ENCODE results near the gene AKR1C4. TPM values are rescaled to one million over a fixed set of nuclear protein-coding genes. Genes with fewer than 3 reads are reported as not detected.

Gene AKR1C4
- total RNA-seq, 2 donors from 2014 or later: not detected

DNA sequence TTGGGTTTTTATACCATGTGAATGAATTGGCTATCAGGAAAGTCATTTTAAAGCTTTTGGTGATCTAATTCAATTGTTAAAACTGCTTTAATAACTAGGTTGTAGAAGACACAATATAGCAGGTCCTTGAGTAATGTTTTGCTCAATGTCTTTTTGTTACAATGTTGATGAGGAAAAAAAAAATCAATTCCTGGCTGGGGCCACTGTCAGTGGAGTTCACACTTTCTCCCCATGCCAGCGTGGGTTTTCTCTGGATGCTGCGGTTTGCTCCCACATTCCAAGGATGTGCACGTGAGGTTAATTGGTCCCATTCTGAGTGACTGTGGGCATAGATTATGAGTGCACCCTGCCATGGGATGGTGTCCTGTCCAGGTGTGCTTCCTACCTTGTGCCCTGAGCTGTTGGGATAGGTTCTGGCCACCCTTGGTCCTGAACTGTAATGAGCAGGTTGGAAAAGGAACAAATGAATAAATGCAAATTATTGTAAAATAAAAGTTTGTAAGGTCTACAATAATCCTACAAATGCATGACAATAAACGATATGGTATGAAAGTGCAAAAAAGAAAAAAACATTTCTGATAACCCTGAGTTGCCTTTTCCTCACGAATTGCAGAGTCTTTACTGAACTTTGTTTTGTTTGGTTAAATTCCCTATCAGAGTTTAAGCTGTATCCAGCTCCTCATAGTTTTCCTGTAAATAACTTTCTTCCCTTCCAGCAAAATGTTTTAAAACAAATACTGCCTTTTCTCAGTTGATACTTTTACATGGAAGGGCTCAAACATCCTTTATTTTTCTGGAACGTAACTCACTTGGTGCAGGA is 62.7 kb downstream of the AKR1C4 start:
- no peak overlapping the region for H3K4me3 ChIP-seq
- ATAC-seq (ENCODE audit: insufficient number of reproducible peaks, low FRiP score, low read depth) (no peak), DNase-seq (ENCODE audit: low spot score) (no peak)
- H3K4me1 ChIP-seq (ENCODE audit: control insufficient read depth in 1 of 2, low read depth in 2 of 2): no peaks in the 10 kb centered on the region
- TF ChIP-seq, protein P1, sequence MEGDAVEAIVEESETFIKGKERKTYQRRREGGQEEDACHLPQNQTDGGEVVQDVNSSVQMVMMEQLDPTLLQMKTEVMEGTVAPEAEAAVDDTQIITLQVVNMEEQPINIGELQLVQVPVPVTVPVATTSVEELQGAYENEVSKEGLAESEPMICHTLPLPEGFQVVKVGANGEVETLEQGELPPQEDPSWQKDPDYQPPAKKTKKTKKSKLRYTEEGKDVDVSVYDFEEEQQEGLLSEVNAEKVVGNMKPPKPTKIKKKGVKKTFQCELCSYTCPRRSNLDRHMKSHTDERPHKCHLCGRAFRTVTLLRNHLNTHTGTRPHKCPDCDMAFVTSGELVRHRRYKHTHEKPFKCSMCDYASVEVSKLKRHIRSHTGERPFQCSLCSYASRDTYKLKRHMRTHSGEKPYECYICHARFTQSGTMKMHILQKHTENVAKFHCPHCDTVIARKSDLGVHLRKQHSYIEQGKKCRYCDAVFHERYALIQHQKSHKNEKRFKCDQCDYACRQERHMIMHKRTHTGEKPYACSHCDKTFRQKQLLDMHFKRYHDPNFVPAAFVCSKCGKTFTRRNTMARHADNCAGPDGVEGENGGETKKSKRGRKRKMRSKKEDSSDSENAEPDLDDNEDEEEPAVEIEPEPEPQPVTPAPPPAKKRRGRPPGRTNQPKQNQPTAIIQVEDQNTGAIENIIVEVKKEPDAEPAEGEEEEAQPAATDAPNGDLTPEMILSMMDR (IDR thresholded peaks at IDR 0.05): no peak
- H3K36me3 ChIP-seq: no peaks in the 10 kb centered on the region
- no peak overlapping the region for H3K27ac ChIP-seq
- no peaks in the 10 kb centered on the region for H3K27me3 ChIP-seq (replicated peaks; ENCODE audit: insufficient read depth)
- no peaks in the 10 kb centered on the region for H3K9me3 ChIP-seq

DNA sequence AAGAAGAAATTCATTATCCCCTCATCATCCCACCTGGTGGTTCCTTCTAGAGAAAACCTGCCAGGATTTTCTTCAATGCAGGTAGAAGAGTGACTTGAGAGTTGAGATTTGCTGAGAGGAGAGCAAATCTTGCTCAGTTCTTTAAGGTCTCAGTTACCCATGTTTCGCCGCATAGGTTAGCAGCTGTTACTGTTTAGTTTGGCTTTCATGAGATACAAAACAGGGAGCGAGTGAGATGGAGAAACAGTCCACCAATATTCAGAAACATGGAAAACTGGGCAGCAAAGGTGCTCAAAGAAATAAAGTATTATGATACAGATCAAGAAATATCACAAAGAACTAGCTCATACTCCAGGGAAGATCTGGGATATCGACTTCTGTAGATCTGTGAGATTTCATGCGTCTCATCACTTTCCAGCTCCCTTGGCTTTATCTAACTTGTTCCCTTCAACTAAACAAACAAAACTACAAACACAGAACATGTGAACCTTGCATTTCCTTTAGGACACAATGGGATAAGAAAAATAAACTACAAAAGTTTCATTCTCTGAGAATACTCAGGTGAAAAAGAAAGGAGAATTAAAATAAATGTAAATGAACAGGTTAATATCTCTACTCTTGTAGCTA is 63.4 kb downstream of the AKR1C4 start:
- H3K4me3 ChIP-seq: no peak overlapping the region
- DNase-seq (ENCODE audit: low spot score): no peak
- TF ChIP-seq, protein P1 (IDR thresholded peaks at IDR 0.05): no peak
- no peaks in the 10 kb centered on the region for H3K27me3 ChIP-seq (replicated peaks; ENCODE audit: insufficient read depth)
- no peaks in the 10 kb centered on the region for H3K4me1 ChIP-seq (ENCODE audit: control insufficient read depth in 1 of 2, low read depth in 2 of 2)
- H3K9me3 ChIP-seq: no peaks in the 10 kb centered on the region
- no peaks in the 10 kb centered on the region for H3K36me3 ChIP-seq
- H3K27ac ChIP-seq: no peak overlapping the region
- no peak for ATAC-seq (ENCODE audit: insufficient number of reproducible peaks, low FRiP score, low read depth)

DNA sequence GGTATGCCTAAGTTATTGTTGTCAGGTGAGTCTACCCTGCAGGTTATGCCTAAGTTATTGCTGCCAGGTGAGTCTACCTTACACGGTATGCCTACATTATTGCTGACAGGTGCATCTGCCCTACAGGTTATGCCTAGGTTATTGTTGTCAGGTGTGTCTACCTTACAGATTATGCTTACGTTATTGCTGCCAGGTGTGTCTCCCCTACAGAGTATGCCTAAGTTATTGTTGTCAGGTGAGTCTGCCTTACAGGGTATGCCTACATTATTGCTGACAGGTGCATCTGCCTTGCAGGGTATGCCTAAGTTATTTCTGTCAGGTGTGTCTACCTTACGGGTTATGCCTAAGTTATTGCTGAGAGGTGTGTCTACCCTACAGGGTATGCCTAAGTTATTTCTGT is 64.2 kb downstream of the AKR1C4 start:
- no peak for ATAC-seq (ENCODE audit: insufficient number of reproducible peaks, low FRiP score, low read depth)
- Histone ChIP-seq H3K4me1 (ENCODE audit: control insufficient read depth in 1 of 2, low read depth in 2 of 2) (no peaks in the 10 kb centered on the region), H3K36me3 (no peaks in the 10 kb centered on the region), H3K4me3 (no peak overlapping the region), H3K9me3 (no peaks in the 10 kb centered on the region), H3K27me3 (replicated peaks; ENCODE audit: insufficient read depth) (no peaks in the 10 kb centered on the region), H3K27ac (no peak overlapping the region)
- TF ChIP-seq, protein P1 (IDR thresholded peaks at IDR 0.05): no peak
- DNase-seq (ENCODE audit: low spot score): no peak

DNA sequence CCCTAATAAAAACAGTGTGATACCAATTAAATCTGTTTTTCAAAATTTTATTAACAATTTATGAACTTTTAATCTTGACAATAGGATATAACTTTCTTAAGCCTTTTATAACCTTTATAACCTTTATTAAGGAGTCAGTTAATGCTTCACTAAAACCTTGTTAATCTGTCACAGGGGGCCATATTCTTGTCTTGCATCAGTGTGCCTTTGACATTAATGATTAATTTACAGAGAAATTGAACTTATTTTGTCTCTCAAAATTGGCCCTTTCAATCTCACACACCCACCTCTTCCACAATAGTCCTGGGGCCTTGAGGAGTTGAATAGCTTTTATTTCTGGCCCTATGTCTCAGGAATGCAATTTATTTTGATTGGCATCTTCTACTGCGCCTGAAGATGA is 68.5 kb downstream of the AKR1C4 start:
- H3K27ac ChIP-seq: no peak overlapping the region
- no peaks in the 10 kb centered on the region for H3K9me3 ChIP-seq
- H3K4me3 ChIP-seq: no peak overlapping the region
- no peaks in the 10 kb centered on the region for H3K27me3 ChIP-seq (replicated peaks; ENCODE audit: insufficient read depth)
- no peaks in the 10 kb centered on the region for H3K36me3 ChIP-seq
- TF ChIP-seq, protein P1 (IDR thresholded peaks at IDR 0.05): no peak
- no peak for ATAC-seq (ENCODE audit: insufficient number of reproducible peaks, low FRiP score, low read depth)
- no peak for DNase-seq (ENCODE audit: low spot score)
- no peaks in the 10 kb centered on the region for H3K4me1 ChIP-seq (ENCODE audit: control insufficient read depth in 1 of 2, low read depth in 2 of 2)

DNA sequence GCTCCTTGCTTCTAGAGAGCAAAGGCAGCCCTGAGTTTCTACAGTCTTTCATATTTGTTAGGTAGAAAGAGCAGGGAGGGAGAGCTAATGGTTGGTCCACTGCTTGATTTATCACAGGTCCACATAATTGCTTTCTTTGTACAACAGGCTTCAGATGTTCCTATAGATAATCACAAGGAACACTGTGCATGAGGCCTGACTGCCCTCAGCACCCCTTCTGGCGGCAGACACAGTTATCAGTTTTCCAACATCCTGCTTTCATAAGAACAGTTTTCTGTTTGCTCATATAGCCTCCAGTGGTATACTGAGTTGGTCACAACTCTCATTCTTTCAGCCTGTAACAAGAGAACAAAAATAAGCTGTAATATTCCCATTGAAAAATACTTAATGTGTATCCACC is 69.7 kb downstream of the AKR1C4 start:
- Histone ChIP-seq H3K36me3 (no peaks in the 10 kb centered on the region), H3K4me1 (ENCODE audit: control insufficient read depth in 1 of 2, low read depth in 2 of 2) (no peaks in the 10 kb centered on the region), H3K9me3 (no peaks in the 10 kb centered on the region), H3K4me3 (no peak overlapping the region), H3K27ac (no peak overlapping the region), H3K27me3 (replicated peaks; ENCODE audit: insufficient read depth) (no peaks in the 10 kb centered on the region)
- no peak for DNase-seq (ENCODE audit: low spot score)
- TF ChIP-seq, protein P1 (IDR thresholded peaks at IDR 0.05): no peak
- no peak for ATAC-seq (ENCODE audit: insufficient number of reproducible peaks, low FRiP score, low read depth)
